HG02970 (cell line): ENCODE results near the gene GFY.
"Not testable (repeated sequence)": the region's sequence is repeated elsewhere in the genome, so short reads cannot be mapped to it uniquely, and the experiment has no call there.

Source experiments
- ATAC-seq: cut with Tn5 transposase; IDR thresholded peaks from one replicate; pipeline ENCODE4 v1.9.1; 2021; ENCODE audit warnings: mild to moderate bottlenecking, moderate library complexity, moderate number of reproducible peaks; ENCODE audit not compliant: unreplicated experiment, low FRiP score

GFY gene

DNA sequence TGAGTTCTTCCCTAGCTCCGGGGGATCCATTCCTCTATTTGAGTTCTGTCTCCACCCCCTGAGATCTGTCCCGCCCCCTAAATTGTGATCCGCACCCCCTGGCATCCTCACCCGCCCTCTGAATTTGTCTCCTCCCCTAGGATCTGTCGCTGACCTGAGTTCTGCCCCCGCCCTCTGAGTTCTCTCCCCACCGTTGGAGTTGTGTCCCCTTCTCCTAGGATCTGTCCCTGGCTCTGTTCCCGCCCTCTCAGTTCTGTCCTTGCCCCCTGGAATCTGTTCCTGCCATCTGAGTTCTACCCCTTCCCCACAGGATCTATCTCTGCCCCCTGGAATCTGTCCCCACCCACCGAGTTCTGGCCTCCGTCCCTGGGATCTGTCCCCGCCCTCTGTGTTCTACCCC lies 17.2 kb downstream of the GFY start:
- no peak for ATAC-seq

DNA sequence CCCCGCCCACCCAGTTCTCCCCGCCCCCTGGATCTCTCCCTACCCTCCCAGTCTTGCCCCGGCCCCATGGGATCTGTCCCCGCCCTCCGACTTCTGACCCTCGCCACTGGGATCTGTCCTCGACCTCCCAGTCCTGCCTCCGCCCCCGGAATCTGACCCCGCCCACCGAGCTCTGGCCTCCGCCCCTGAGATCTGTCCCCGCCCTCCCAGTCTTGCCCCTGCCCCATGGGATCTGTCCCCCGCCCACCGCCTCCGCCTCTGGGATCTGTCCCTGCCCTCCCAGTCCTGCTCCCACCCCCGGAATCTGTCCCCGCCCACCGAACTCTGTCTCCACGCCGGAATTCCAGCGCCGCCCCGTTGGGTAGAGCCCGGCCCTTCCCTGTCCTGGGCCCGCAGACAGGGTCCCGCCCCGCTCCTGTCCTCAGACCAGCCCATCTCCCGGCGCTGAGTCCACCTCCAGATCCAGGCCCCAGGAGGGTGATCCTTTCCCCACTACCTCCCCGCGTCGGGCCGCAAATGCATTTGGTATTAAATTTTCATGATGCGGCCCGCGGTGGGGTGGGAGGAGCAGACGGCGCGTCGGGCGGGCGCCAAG lies 17.7 kb downstream of the GFY start:
- ATAC-seq, result peak; percentile 9

DNA sequence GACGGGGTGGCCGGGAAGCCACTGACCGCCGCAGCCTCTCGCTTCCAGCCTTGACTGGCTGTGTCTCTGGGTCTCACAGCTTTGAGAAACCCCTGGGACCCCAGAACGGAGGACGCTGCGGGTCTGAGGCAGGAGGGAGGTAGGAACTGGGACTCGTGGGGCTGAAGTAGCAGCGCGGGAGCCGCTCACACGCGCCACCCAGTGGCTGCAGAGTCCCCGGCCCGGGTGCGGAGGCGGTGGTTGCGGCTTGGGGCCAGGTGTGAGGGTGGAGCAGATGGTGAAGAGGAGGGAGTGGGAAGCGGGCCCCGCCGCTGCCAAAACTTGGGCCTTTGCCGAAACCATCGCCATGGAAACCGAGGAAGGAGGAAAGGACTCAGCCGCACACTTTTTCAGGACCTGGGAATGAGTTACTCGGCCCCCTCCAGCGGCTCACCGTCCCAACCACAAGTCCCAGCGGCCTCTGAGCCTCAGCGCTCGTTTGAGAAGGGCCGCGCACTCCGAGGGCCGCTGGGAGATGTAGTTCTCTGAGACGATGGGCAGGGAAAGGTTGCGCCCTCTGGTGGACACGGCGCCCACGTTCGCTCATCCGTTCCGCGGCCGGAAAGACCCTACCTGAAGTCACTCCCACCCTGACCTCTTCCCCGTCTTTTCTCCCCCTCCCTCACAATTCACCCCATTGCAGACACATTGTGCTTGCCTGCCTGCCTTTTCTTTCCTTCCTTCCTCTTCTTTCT lies 18.3 kb downstream of the GFY start:
- ATAC-seq, result peak; percentile 87

DNA sequence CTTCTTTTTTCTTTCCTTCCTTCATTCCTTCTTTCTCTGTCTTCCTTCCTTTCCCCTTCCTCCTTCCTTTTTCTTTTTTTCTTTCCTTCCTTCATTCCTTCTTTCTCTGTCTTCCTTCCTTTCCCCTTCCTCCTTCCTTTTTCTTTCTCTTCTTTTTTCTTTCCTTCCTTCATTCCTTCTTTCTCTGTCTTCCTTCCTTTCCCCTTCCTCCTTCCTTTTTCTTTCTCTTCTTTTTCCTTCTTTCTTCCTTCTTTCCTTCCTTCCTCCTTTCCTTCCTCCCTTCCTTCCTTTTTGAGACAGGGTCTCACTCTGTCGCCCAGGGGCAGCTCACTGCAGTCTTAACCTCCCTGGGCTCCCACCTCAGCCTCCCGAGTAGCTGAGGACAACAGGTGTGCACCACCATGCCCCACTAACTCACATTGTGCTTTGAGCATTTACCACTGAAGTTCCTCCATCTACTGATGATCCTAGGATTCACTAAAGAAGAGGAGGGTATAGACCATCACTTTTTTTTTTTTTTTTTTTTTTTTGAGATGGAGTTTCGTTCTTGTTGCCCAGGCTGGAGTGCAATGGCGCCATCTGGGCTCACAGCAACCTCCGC lies 19.0 kb downstream of the GFY start:
- ATAC-seq, result not testable (repeated sequence)

DNA sequence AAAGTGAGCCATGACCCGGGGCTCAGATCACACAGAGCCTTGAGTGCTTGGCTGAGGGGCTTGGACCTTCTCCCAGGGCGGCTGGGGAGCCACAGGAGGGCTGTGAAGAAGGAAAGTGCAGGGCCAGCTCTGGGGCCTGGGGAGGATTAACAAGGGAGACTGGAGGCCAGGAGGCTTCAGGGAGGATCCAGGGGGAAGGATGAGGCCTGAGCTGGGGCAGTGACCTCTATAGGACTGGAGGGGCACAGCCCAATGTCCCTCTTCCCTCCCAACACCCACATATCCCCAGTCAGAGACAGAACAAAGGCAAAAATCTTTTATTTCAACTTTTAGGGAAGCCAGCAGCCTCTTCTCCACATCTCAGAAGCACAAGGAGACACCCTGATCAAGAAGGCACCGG lies 20.8 kb downstream of the GFY start:
- no peak for ATAC-seq

DNA sequence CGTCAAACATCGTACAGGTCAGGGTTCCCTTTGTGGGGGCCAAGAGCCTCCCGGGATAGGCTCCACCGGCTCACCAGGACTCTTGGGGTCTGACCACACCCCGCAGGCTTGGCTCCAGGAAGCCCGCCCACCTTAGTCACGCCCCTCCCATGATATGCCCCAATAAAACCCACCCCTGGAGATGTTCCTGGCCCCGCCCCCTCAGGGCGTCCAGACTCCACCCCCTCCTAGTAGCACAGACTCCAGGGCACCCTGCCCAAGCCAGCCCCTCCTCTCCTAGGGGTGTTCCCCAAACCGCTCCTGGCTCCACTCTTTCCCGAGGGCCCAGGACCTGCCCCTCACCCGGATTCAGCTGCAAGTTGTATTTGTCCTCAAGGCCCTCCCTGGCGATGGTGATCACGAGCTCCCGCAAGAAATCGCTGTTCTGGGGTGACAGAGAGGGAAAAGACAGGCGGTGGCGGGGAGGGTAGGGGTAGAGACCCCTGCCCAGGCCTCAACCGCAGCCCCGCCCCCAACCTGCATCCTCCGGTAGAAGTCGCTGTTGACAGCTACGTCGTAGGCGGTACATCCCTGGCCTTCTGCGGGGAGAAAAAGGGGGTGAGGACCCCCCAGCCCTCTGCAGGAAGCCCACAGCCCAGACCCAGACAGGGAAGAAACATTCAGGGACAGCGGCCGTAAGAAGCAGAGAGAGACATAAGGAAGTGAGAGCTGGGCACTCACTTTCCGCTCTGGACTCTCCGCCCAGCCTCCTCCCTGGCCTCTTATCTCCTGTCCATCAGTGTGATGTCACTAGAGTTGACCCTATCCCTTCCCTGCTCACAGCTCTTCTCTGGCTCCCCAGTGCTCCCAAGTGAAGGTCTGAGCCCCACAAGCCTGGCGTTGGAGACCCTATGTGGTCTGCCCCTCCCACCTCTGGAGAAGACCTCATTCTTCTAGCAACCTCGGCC lies 22.6 kb downstream of the GFY start:
- no peak for ATAC-seq

DNA sequence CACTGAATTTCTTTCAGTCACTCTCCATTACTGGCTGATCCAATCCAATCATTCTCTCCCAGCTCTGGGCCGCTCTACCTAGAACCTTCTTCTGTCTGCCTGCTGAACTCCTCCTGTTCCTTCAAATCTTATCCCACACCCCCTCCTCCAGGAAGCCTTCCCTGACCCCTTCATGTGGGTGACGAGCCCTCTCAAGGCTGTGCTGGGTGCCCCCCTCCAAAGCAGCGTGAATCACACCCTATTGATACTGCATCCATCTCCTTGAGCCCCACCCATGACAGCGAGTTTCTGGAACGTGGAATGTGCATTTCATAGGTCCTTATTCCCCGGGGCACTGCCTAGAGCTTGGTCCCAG lies 23.2 kb downstream of the GFY start:
- ATAC-seq, result no peak

DNA sequence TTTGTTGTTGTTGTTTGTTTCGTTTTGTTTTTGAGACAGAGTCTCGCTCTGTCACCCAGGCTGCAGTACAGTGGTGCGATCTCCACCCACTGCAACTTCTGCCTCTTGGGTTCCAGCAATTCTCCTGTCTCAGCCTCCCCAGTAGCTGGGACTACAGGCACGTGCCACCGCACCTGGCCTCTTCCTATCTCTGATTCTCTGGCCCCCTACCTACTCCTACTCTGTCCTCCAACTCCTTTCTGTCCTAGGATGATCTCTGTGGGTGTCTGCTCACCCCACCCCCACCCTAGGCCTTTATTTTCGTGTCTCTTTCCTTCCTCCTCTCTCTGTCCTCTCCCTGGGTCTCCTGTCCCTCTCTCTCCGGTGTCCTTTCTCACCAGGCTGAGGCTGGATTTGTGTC lies 25.2 kb downstream of the GFY start:
- no peak for ATAC-seq

DNA sequence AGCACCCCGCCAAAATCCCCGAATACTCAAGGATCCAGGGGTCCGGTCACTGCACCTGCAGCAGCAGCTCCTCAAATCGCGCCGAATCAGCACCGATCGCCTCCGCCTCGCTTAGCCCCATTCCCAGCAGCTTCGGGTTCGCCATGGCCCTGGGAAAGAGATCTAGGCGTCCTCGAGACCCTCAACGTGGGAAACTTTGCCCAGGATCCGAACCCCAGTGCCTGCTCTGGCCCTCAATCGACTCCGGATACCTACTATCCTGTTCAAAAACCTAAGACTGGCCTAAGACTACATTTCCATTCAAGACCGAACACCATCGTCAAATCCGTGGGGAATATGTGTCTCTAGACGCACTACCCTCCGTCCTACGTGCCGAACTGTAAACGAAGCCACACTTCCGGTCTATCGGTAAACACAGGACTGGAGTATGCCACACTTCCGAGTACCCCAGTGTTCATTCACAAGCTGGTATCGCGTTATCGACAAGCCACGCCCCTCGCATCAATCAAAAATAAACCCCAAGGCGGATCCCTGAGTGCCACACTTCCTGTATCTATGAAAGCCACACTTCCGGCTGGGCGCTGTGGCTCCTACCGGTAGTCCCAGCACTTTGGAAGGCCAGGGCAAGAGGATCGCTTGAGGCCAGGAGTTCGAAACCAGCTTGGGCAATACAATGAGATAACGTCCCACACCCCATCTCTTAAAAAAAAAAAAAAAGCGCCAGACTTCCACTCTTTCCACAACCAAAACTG lies 26.4 kb downstream of the GFY start, which contains the start of gene PIH1D1:
Gene PIH1D1, minus strand, starts transcription at position 385 of the 752 bp plus-strand sequence. Its CDS starts 240 bp downstream, at position 145.
- peak; percentile 57 for ATAC-seq

DNA sequence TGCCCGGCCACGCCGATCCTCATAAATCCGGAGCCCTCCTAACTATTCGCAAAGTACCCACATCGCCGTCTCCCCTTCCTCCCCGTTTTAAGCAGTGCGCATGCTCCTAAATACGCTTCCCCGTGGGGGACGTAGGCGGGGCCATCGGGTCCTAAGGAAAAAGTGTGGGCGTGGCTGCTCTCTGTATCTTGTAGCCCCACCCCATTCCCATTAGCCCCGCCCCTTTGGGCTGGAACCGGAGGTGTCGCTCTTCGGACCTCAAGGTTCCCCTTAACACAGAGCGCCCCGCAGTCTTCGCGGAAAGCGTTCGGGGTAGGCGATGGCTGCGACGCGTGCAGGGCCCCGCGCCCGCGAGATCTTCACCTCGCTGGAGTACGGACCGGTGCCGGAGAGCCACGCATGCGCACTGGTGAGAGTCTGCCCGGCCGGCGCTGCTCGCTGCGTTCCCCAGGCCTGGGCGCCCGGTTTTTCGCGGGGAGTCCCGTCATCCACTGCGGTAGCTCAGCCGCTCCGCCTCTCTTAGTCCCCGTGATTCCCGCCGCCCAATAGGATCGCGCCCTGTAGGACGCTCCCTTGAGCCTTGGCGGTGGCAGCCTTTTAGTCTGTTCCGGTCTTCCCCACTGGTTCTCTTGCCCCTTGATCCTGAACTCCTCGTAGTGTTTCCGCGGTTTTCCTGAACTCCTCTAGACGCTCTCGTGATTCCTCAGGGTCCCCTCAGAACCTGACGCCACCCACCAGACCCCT lies 28.0 kb downstream of the GFY start, which contains the start of gene ALDH16A1:
Gene ALDH16A1, plus strand, starts transcription at position 213 of the 744 bp plus-strand sequence. Its CDS starts 107 bp downstream, at position 320.
- ATAC-seq, result peak; percentile 89

DNA sequence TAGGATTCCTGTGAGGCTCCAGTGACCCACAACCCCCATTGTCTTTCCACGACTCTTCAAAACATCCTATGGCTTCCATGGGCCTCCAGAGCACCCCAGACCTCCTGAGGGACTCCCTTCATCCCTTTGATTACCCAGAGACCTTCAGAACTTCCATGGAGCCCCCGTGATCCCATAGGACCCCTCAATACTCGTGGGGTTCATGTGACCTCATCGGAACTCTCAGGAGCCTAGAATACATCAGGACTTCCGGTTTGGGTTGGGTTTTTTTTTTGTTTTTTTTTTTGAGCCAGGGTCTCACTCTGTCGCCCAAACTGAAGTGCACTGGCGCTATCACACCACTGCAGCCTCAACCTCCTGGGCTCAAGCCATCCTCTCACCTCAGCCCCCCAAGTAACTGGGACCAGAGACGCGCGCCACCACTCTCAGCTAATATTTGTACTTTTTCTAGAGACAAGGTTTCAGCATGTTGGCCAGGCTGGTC lies 28.6 kb downstream of the GFY start:
- no peak for ATAC-seq

DNA sequence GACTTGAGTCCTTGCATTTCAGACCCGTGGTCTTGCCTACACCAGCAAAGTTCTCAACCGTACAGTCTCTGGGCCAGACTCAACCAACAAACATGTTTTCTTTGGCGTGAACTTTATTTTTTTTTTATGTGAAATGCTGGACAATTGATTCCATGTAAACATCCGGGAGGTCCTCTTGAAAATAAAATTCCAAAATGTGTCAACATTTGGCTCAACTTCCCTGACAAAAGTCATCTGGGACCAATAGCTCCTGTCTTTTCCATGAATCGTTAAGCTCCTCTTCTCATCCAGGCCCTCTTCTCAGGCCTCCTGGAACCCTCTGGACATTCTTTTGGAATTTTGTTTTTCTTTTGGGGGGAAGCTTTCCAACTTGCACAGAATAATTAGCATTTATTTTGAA lies 30.6 kb downstream of the GFY start:
- ATAC-seq, result no peak

DNA sequence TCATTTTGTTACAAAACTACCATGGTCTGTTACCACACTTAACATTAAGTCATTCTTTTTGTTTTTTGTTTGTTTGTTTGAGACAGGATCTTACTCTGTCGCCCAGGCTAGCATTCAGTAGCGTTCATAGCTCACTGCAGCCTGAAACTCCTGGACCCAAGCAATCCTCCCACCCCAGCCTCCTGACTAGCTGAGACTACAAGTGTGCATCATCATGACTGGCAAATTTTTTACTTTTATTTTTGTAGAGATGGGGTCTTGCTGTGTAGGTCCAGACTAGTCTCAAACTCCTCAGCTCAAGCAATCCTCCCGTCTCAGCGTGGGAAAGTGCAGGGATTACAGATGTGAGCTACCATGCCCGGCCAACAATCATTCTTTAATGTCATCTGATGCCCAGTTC lies 31.1 kb downstream of the GFY start:
- ATAC-seq, result no peak

DNA sequence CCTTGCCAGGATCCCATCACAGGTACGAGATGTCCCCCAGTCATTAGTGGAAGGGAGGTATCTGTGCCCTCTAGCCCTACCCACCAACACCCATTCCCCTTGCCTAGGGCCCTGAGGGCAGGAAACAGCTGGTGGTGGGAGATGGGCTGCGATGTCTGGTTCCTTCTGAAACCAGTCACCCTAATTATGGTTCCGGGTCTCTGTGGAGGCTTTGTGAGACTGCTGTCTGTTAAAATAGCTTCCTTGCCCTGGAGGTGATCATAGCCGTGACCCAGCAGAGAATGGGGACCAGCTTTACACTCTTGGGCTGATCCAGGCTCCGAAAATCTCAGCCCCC lies 33.3 kb downstream of the GFY start:
- ATAC-seq, result no peak

DNA sequence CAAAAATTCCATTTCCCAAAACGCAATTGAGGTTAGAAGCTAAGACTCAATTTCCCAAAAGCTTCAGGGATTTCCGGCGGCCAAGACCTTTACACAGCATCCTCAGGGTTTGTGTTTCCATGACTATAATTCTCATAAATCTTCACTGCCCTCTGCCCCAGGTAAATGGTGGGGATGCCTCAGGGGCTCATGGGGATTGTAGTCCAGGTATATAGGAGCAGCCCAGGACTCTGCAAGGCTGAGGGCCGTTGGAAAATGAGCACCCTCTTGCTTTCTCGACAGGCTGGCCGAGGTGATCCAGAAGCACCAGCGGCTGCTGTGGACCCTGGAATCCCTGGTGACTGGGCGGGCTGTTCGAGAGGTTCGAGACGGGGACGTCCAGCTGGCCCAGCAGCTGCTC lies 34.2 kb downstream of the GFY start:
- ATAC-seq, result no peak

DNA sequence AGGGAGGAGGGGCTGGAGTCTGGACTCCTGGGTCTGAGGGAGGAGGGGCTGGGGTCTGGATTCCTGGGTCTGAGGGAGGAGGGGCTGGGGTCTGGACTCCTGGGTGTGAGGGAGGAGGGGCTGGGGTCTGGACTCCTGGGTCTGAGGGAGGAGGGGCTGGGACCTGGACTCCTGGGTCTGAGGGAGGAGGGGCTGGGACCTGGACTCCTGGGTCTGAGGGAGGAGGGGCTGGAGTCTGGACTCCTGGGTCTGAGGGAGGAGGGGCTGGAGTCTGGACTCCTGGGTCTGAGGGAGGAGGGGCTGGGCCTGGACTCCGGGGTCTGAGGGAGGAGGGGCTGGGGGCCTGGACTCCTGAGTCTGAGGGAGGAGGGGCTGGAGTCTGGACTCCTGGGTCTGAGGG lies 35.9 kb downstream of the GFY start:
- ATAC-seq, result not testable (repeated sequence)

DNA sequence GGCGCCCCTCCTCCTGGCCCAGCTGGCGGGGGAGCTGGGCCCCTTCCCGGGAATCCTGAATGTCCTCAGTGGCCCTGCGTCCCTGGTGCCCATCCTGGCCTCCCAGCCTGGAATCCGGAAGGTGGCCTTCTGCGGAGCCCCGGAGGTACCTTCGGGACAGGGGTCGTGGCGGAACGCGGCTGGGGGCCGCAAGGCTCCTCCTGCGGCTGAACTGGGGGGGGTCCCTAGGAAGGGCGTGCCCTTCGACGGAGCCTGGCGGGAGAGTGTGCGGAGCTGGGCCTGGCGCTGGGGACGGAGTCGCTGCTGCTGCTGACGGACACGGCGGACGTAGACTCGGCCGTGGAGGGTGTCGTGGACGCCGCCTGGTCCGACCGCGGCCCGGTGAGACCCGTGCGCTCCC lies 36.5 kb downstream of the GFY start:
- no peak for ATAC-seq

DNA sequence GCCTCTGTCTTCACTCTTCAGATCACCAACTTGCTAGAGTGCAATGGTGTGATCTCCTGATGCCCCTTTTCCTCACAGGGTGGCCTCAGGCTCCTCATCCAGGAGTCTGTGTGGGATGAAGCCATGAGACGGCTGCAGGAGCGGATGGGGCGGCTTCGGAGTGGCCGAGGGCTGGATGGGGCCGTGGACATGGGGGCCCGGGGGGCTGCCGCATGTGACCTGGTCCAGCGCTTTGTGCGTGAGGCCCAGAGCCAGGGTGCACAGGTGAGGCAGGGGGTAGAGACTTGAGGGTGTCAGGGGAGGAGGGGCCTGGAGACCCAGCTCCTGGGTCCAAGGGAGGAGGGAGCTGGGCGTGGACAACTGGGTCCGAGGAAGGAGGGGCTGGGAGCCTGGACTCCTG lies 37.3 kb downstream of the GFY start:
- no peak for ATAC-seq
